ENCODE data around the gene MIDN. TPM values are rescaled to one million over a fixed set of nuclear protein-coding genes. Genes with fewer than 3 reads are reported as not detected.

Gene MIDN
- total and polyA plus RNA-seq, 8 donors = 34.3 to 115 (median 58.9) TPM

GRCh38 chr19:1224047-1224825 lies 24.1 kb upstream of the MIDN start:
- no peak for TF ChIP-seq CTCF (IDR thresholded peaks at IDR 0.05)
- H3K36me3 ChIP-seq = peaks cover 0 to 88% of the 10 kb centered on the region in 2 donors
- H3K9me3 ChIP-seq = no peaks in the 10 kb centered on the region
- no peaks in the 10 kb centered on the region for H3K27me3 ChIP-seq
- no peak overlapping the region for H3K27ac ChIP-seq
- intact Hi-C loops (cut with DNase I) = no loop called here
- ATAC-seq = no peak
- peaks cover 0 to 6% of the 10 kb centered on the region in 2 donors for H3K4me1 ChIP-seq
- no peak for DNase-seq
- H3K4me3 ChIP-seq = no peak overlapping the region

DNA sequence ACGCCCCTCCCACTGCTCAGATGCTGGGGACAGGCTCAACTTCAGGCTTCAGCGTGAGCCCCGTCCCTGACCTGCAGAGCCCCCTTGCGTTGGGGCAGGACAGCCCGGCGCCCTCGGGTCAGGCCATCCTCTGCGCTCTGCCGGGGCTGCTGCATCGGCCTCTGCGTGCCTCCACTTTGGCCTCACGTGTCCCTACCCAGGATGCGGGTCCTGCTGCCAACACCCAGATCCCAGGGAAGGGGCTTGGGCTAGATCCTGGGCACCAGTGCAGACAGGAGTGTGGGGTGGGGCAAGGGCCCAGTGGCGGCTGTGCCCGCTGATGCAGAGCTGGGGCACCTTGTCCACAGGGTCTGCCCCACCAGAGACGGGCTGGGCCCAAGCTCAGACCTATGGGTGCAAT lies 23.5 kb upstream of the MIDN start:
- no peak overlapping the region for H3K27ac ChIP-seq
- H3K4me3 ChIP-seq = no peak overlapping the region
- ATAC-seq (no peak), DNase-seq (no peak)
- H3K4me1 ChIP-seq = peaks cover 0 to 6% of the 10 kb centered on the region in 2 donors
- no peaks in the 10 kb centered on the region for H3K9me3 ChIP-seq
- H3K27me3 ChIP-seq = no peaks in the 10 kb centered on the region
- no peak for TF ChIP-seq CTCF (IDR thresholded peaks at IDR 0.05)
- H3K36me3 ChIP-seq = peaks cover 0 to 85% of the 10 kb centered on the region in 2 donors
- intact Hi-C loops (cut with DNase I) = no loop called here

DNA sequence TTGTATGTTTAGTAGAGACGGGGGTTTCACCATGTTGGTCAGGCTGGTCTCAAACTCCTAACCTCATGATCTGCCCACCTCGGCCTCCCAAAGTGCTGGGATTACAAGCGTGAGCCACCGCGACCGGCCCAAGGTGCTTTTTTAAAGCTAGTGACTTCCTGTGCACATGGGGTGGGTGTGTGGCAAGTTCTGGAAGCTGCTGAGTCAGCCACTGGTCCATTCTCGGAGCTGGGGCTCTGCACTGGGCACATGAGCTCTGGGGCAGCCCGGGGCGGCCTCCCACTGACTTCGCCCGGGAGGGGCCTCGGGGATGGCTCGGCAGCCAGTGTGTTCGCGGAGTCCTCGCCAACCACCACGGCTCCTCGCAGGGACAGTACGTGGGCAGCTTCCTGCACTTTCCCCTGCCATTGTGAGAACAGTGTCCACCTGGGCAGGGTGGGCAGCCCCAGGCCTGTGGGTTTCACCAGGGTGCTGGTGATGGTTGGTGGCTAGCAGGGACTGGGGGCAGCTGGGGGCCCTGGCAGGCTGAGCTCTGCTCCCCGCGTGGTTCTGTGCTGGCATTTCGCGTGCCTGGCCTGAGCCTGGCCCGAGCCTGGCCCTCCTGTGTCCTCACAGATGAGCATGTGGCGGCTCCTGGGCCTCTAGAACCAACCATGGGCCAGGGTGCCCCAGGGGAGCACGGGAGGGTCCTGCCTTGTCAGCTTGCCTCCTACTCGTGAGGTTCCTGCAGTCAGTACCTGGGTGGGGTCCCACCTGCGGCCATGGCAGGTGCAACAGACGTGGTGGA lies 22.8 kb upstream of the MIDN start:
- peaks cover 0 to 6% of the 10 kb centered on the region in 2 donors for H3K4me1 ChIP-seq
- H3K36me3 ChIP-seq = peaks cover 0 to 78% of the 10 kb centered on the region in 2 donors
- no peak overlapping the region for H3K4me3 ChIP-seq
- ATAC-seq (no peak), DNase-seq (no peak)
- no peaks in the 10 kb centered on the region for H3K27me3 ChIP-seq
- intact Hi-C loops (cut with DNase I) = no loop called here
- no peak overlapping the region for H3K27ac ChIP-seq
- H3K9me3 ChIP-seq = no peaks in the 10 kb centered on the region
- TF ChIP-seq CTCF (IDR thresholded peaks at IDR 0.05) = no peak

GRCh38 chr19:1226227-1226518 lies 22.2 kb upstream of the MIDN start:
- TF ChIP-seq CTCF (IDR thresholded peaks at IDR 0.05) = no peak
- Histone ChIP-seq H3K27me3 (no peaks in the 10 kb centered on the region), H3K9me3 (no peaks in the 10 kb centered on the region), H3K27ac (no peak overlapping the region), H3K4me1 (peaks cover 0 to 6% of the 10 kb centered on the region in 2 donors), H3K36me3 (peaks cover 0 to 72% of the 10 kb centered on the region in 2 donors), H3K4me3 (no peak overlapping the region)
- DNase-seq = no peak
- ATAC-seq = no peak
- intact Hi-C loops (cut with DNase I) = no loop called here

DNA sequence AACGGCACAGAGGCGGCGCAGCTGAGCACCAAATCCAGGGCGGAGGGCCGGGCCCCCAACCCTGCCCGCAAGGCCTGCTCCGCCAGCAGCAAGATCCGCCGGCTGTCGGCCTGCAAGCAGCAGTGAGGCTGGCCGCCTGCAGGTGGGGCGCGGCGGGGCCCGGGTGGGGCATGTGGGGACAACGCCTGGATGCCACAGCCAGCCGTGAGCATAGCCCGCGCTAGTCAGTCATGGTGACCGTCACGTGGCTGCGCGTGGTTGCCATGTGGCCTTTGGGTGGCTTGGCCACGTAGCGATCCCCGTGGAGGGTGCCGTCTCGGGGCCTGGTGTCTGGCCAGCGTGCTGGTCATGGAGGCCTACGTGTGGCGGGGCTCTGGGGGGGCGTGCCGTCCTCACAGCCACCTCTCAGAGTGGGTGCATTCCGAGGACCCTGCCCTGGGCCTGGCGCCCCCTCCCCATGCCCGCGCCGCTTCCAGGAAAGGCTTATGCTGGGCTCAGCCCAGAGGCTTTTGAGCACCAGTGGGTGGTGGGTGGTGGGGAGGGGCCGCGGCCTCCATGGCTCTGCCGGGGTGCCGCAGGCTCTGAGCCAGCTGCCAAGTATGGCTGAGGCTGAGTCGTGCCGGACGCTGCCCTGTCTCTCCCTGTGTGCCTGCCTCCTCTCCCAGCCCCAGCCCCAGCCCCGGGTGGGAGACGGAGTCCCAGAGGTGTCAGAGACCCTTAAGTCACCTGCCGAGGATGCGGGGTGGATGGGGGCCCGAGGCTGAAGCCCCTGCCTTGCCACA lies 21.7 kb upstream of the MIDN start:
- Histone ChIP-seq H3K4me1 (peaks cover 0 to 2% of the 10 kb centered on the region in 2 donors), H3K27me3 (no peaks in the 10 kb centered on the region), H3K27ac (no peak overlapping the region), H3K36me3 (peaks cover 0 to 67% of the 10 kb centered on the region in 2 donors), H3K4me3 (no peak overlapping the region), H3K9me3 (no peaks in the 10 kb centered on the region)
- ATAC-seq (no peak), DNase-seq (no peak)
- intact Hi-C loops (cut with DNase I) = no loop called here
- TF ChIP-seq CTCF (IDR thresholded peaks at IDR 0.05) = no peak
